ENCODE data around the gene SRPK2.
"Not testable (repeated sequence)": the region's sequence is repeated elsewhere in the genome, so short reads cannot be mapped to it uniquely, and the experiment has no call there.

SRPK2 gene

DNA sequence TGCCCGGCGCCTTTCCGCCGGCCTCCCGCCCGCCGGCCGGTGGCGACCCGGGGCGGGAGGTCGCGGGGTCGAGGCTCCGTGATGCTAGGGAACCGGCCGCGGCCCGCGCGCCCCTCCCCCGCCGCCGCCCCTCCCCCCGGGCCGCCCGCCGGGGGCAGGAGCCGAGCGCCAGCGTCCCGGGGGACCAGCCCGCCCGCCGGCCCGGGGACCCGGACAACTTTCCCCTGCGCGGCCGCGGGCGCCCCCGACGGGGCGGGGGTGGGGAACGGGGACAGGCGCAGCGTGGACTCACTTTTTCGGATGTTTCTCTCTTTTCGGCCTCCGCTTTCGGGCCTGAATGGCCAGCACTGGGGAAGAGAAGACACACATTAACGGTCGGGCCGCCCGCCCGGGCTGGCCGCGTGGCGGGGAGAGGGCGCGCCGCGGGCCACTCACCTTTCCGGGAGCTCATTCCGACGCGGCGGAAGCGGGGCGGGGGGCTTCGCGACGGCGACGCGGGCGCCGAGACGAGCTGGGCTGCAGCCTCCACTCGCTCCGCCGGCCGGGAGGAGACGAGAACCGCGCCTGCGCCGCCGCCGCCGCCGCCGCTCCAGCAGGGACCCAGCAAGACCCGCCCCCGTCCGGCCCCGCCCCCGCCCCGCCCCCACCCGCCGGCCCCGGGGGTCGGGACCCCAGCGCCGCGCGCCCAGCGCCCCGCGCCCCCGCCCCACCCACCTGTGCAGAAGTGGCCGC lies at the start of gene SRPK2:
Gene SRPK2, minus strand, starts transcription at position 566 of the 732 bp plus-strand sequence.
- peak within 1 kb of the TSS; percentile 79 for H3K4me2 ChIP-seq
- H3K9ac ChIP-seq, result peak within 1 kb of the TSS; percentile 77
- H3K4me3 ChIP-seq (IDR thresholded peaks at IDR 0.05; ENCODE audit: insufficient read depth, low read depth, low read length), result no peak within 1 kb of the TSS
- H4K20me1 ChIP-seq (ENCODE audit: insufficient read depth), result 0 out of 2 replicates have a peak, but pooled peaks cover 4% of the 10 kb centered on the region
- H3K27ac ChIP-seq, result 0 out of 2 replicates have a peak within 1 kb of the TSS, but pooled peaks have one; percentile 0
- H3K79me2 ChIP-seq (ENCODE audit: insufficient read depth, low read depth), result peaks cover 43% of the 10 kb centered on the region
- no peak for TF ChIP-seq CTCF (conservative IDR thresholded peaks at IDR 0.05; ENCODE audit: low read depth, low read length)
- H3K4me1 ChIP-seq (ENCODE audit: low read depth, poor library complexity, severe bottlenecking), result peaks cover 18% of the 10 kb centered on the region
- no peaks in the 10 kb centered on the region for H3K27me3 ChIP-seq (ENCODE audit: insufficient read depth, low read depth)
- H3K36me3 ChIP-seq (ENCODE audit: insufficient read depth), result no peaks in the 10 kb centered on the region
- peak within 1 kb of the TSS; percentile 96 for H2AFZ ChIP-seq (ENCODE audit: low read depth)

DNA sequence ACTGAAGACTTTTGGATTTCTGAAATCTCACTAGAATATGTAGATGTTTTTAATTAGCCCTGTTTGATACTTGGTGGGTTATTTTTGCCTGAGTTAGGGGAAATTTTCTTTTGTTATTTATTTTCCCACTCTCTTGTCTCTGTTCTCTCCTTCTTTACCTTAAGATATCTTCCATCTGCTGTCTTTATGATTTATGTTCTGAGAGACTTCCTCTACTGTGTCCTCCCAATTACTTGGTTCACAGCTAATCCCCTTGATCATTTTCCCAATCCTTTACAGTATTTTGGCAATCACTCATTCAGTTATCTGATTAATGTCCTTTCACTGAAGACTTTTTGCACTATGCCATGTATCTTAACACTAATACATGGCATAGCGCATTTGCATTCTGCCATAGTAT lies 49.5 kb upstream of the SRPK2 start:
- H3K4me2 ChIP-seq, result no peak overlapping the region
- no peak overlapping the region for H2AFZ ChIP-seq (ENCODE audit: low read depth)
- no peaks in the 10 kb centered on the region for H3K27me3 ChIP-seq (ENCODE audit: insufficient read depth, low read depth)
- no peaks in the 10 kb centered on the region for H4K20me1 ChIP-seq (ENCODE audit: insufficient read depth)
- no peaks in the 10 kb centered on the region for H3K79me2 ChIP-seq (ENCODE audit: insufficient read depth, low read depth)
- H3K9ac ChIP-seq, result no peak overlapping the region
- H3K27ac ChIP-seq, result no peak overlapping the region
- H3K36me3 ChIP-seq (ENCODE audit: insufficient read depth), result no peaks in the 10 kb centered on the region
- no peak for TF ChIP-seq CTCF (conservative IDR thresholded peaks at IDR 0.05; ENCODE audit: low read depth, low read length)
- H3K4me1 ChIP-seq (ENCODE audit: low read depth, poor library complexity, severe bottlenecking), result peaks cover 4% of the 10 kb centered on the region
- no peak overlapping the region for H3K4me3 ChIP-seq (IDR thresholded peaks at IDR 0.05; ENCODE audit: insufficient read depth, low read depth, low read length)

- not testable (repeated sequence) for H3K9ac ChIP-seq; H2AFZ ChIP-seq (ENCODE audit: low read depth); H3K27ac ChIP-seq; H3K79me2 ChIP-seq (ENCODE audit: insufficient read depth, low read depth); H3K4me1 ChIP-seq (ENCODE audit: low read depth, poor library complexity, severe bottlenecking); H3K4me2 ChIP-seq; H4K20me1 ChIP-seq (ENCODE audit: insufficient read depth); H3K4me3 ChIP-seq (IDR thresholded peaks at IDR 0.05; ENCODE audit: insufficient read depth, low read depth, low read length); H3K36me3 ChIP-seq (ENCODE audit: insufficient read depth); H3K27me3 ChIP-seq (ENCODE audit: insufficient read depth, low read depth)
Measured at GRCh38 chr7:105437356-105437755, 48.6 kb upstream of the SRPK2 start.

GRCh38 chr7:105429746-105430612 lies 41.3 kb upstream of the SRPK2 start:
- peak; percentile 76 for TF ChIP-seq CTCF (conservative IDR thresholded peaks at IDR 0.05; ENCODE audit: low read depth, low read length)
- Histone ChIP-seq H3K4me1 (ENCODE audit: low read depth, poor library complexity, severe bottlenecking) (peaks cover 12% of the 10 kb centered on the region), H2AFZ (ENCODE audit: low read depth) (no peak overlapping the region), H3K4me2 (no peak overlapping the region), H3K9ac (no peak overlapping the region), H3K79me2 (ENCODE audit: insufficient read depth, low read depth) (no peaks in the 10 kb centered on the region), H3K27me3 (ENCODE audit: insufficient read depth, low read depth) (no peaks in the 10 kb centered on the region), H3K27ac (peak overlapping the region; percentile 11; the same call in 1 of the 2 replicates), H3K36me3 (ENCODE audit: insufficient read depth) (no peaks in the 10 kb centered on the region), H4K20me1 (ENCODE audit: insufficient read depth) (no peaks in the 10 kb centered on the region), H3K4me3 (IDR thresholded peaks at IDR 0.05; ENCODE audit: insufficient read depth, low read depth, low read length) (no peak overlapping the region)
